ENCODE measurements around the gene NKAIN2.

The NKAIN2 gene

DNA sequence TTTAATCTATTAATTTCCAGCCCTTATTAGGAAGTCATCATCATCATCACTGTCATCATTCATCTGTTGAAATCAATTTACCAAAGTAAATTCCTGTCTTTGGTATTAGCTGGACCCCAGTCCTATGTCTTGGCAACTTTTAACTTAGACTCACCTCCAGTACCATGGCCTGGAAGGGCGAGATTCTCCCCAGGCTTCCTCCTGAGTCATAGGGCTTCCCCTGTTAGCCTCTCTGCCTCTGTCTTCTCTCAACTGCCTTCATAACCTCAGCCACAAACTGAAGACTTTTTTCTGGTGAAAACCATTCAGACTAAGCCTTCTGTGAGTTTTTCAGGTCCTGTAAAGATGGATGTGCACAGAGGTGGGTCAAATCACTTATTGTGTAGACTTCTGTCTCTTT is 95.0 kb downstream of the NKAIN2 start:
- no peak overlapping the region for H3K27ac ChIP-seq (ENCODE audit: extremely low read depth, low read depth, low read length)
- ChIA-PET CTCF (no interaction called here), POLR2A (no interaction called here)
- TF ChIP-seq ZNF623 (tag by site-specific recombination; IDR thresholded peaks at IDR 0.05): no peak
- no peak for TF ChIP-seq RBAK (tag by site-specific recombination; IDR thresholded peaks at IDR 0.05)
- TF ChIP-seq YY1 (tag by site-specific recombination; IDR thresholded peaks at IDR 0.05): no peak
- TF ChIP-seq ZNF211 (tag by site-specific recombination; IDR thresholded peaks at IDR 0.05; ENCODE audit: low read depth): no peak
- TF ChIP-seq ELK4 (IDR thresholded peaks at IDR 0.05; ENCODE audit: borderline replicate concordance, low read depth, low read length): no peak
- TF ChIP-seq ZBTB21 (tag by site-specific recombination; IDR thresholded peaks at IDR 0.05): no peak
- TF ChIP-seq, protein P1, sequence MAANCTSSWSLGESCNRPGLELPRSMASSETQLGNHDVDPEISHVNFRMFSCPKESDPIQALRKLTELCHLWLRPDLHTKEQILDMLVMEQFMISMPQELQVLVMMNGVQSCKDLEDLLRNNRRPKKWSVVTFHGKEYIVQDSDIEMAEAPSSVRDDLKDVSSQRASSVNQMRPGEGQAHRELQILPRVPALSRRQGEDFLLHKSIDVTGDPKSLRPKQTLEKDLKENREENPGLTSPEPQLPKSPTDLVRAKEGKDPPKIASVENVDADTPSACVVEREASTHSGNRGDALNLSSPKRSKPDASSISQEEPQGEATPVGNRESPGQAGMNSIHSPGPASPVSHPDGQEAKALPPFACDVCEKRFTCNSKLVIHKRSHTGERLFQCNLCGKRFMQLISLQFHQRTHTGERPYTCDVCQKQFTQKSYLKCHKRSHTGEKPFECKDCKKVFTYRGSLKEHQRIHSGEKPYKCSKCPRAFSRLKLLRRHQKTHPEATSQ (tag by site-specific recombination; IDR thresholded peaks at IDR 0.05): no peak
- no peak for TF ChIP-seq OVOL3 (tag by site-specific recombination; IDR thresholded peaks at IDR 0.05)
- TF ChIP-seq ZNF660 (tag by site-specific recombination; IDR thresholded peaks at IDR 0.05): no peak
- TF ChIP-seq ZNF544 (tag by site-specific recombination; IDR thresholded peaks at IDR 0.05): no peak
- no peaks in the 10 kb centered on the region for H3K36me3 ChIP-seq (ENCODE audit: control insufficient read depth in 2 of 2, insufficient read depth in 1 of 2, low read length in 2 of 2)
- no peaks in the 10 kb centered on the region for H3K9me3 ChIP-seq (ENCODE audit: control insufficient read depth, insufficient read depth, low read depth, low read length)
- H3K4me1 ChIP-seq (ENCODE audit: control insufficient read depth, insufficient read depth, low read length): no peaks in the 10 kb centered on the region
- H3K4me3 ChIP-seq (ENCODE audit: low read depth, low read length): no peak overlapping the region

- CTCF ChIA-PET: no interaction called here
- Histone ChIP-seq H3K4me3 (ENCODE audit: low read depth, low read length) (no peak overlapping the region), H3K27ac (ENCODE audit: extremely low read depth, low read depth, low read length) (no peak overlapping the region), H3K4me1 (ENCODE audit: control insufficient read depth, insufficient read depth, low read length) (no peaks in the 10 kb centered on the region), H3K36me3 (ENCODE audit: control insufficient read depth in 2 of 2, insufficient read depth in 1 of 2, low read length in 2 of 2) (no peaks in the 10 kb centered on the region), H3K9me3 (ENCODE audit: control insufficient read depth, insufficient read depth, low read depth, low read length) (no peaks in the 10 kb centered on the region)
- POLR2A ChIA-PET: no interaction called here
- 0 out of 2 replicates have a peak, but pooled peaks have one; percentile 18 for TF ChIP-seq SCRT2 (tag by site-specific recombination; IDR thresholded peaks at IDR 0.05)
- no peak for TF ChIP-seq ZNF747 (tag by site-specific recombination; IDR thresholded peaks at IDR 0.05)
- TF ChIP-seq, protein P2, sequence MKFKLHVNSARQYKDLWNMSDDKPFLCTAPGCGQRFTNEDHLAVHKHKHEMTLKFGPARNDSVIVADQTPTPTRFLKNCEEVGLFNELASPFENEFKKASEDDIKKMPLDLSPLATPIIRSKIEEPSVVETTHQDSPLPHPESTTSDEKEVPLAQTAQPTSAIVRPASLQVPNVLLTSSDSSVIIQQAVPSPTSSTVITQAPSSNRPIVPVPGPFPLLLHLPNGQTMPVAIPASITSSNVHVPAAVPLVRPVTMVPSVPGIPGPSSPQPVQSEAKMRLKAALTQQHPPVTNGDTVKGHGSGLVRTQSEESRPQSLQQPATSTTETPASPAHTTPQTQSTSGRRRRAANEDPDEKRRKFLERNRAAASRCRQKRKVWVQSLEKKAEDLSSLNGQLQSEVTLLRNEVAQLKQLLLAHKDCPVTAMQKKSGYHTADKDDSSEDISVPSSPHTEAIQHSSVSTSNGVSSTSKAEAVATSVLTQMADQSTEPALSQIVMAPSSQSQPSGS (tag by site-specific recombination; IDR thresholded peaks at IDR 0.05; ENCODE audit: low read depth): no peak
These were observed 96.1 kb downstream of the NKAIN2 start for GRCh38 chr6:123899745-123900144.

DNA sequence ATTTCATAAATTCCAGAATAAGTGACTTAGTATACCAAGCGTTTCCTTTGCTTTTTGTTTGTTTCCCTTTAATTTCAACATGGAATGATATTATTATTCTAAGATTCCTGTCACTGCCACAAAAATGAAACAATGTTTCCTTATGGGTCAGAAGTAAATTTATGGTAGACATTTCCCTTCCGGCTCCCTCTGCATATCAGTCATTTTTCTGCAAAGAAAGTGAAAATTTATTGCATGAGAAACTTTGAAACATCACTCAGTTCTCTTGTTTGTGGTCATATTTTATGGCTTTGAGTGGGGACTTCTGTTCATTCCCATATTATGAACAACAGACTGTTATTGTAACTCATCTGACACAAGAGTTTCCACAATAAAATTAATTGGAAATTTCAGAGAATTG is 97.8 kb downstream of the NKAIN2 start:
- no peak overlapping the region for H3K27ac ChIP-seq (ENCODE audit: extremely low read depth, low read depth, low read length)
- H3K4me3 ChIP-seq (ENCODE audit: low read depth, low read length): no peak overlapping the region
- CTCF ChIA-PET: no interaction called here
- POLR2A ChIA-PET: no interaction called here
- H3K9me3 ChIP-seq (ENCODE audit: control insufficient read depth, insufficient read depth, low read depth, low read length): no peaks in the 10 kb centered on the region
- H3K4me1 ChIP-seq (ENCODE audit: control insufficient read depth, insufficient read depth, low read length): no peaks in the 10 kb centered on the region
- H3K36me3 ChIP-seq (ENCODE audit: control insufficient read depth in 2 of 2, insufficient read depth in 1 of 2, low read length in 2 of 2): no peaks in the 10 kb centered on the region
- TF ChIP-seq ZNF843 (tag by site-specific recombination; IDR thresholded peaks at IDR 0.05) (no peak), ZNF146 (tag by site-specific recombination; IDR thresholded peaks at IDR 0.05) (no peak), ZNF433 (tag by site-specific recombination; IDR thresholded peaks at IDR 0.05; ENCODE audit: low read depth) (no peak), ZNF416 (tag by site-specific recombination; IDR thresholded peaks at IDR 0.05) (no peak), ZNF48 (tag by site-specific recombination; IDR thresholded peaks at IDR 0.05) (no peak), HOXD13 (CRISPR knock-in tag; IDR thresholded peaks at IDR 0.05; ENCODE audit: borderline replicate concordance) (no peak), MYNN (tag by site-specific recombination; IDR thresholded peaks at IDR 0.05; ENCODE audit: borderline replicate concordance) (no peak), ZNF169 (tag by site-specific recombination; IDR thresholded peaks at IDR 0.05) (no peak), ZXDB (tag by site-specific recombination; IDR thresholded peaks at IDR 0.05) (no peak), ZNF184 (tag by site-specific recombination; IDR thresholded peaks at IDR 0.05) (no peak), ZNF175 (tag by site-specific recombination; IDR thresholded peaks at IDR 0.05) (no peak), ZNF626 (tag by site-specific recombination; IDR thresholded peaks at IDR 0.05) (no peak), ZNF211 (tag by site-specific recombination; IDR thresholded peaks at IDR 0.05; ENCODE audit: low read depth) (no peak)
- TF ChIP-seq, protein P3, sequence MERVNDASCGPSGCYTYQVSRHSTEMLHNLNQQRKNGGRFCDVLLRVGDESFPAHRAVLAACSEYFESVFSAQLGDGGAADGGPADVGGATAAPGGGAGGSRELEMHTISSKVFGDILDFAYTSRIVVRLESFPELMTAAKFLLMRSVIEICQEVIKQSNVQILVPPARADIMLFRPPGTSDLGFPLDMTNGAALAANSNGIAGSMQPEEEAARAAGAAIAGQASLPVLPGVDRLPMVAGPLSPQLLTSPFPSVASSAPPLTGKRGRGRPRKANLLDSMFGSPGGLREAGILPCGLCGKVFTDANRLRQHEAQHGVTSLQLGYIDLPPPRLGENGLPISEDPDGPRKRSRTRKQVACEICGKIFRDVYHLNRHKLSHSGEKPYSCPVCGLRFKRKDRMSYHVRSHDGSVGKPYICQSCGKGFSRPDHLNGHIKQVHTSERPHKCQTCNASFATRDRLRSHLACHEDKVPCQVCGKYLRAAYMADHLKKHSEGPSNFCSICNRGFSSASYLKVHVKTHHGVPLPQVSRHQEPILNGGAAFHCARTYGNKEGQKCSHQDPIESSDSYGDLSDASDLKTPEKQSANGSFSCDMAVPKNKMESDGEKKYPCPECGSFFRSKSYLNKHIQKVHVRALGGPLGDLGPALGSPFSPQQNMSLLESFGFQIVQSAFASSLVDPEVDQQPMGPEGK (tag by site-specific recombination; IDR thresholded peaks at IDR 0.05): no peak
- TF ChIP-seq, protein P4, sequence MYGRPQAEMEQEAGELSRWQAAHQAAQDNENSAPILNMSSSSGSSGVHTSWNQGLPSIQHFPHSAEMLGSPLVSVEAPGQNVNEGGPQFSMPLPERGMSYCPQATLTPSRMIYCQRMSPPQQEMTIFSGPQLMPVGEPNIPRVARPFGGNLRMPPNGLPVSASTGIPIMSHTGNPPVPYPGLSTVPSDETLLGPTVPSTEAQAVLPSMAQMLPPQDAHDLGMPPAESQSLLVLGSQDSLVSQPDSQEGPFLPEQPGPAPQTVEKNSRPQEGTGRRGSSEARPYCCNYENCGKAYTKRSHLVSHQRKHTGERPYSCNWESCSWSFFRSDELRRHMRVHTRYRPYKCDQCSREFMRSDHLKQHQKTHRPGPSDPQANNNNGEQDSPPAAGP (tag by site-specific recombination; IDR thresholded peaks at IDR 0.05): no peak
